ENCODE data around the gene IDH1. TPM values are rescaled to one million over a fixed set of nuclear protein-coding genes. Genes with fewer than 3 reads are reported as not detected.

IDH1 gene
- total RNA-seq, 1 donor from 2014 or later: 25.9 TPM

GRCh38 chr2:208250388-208250787, 4.5 kb downstream of the IDH1 start:
- Histone ChIP-seq H3K9me3 (no peaks in the 10 kb centered on the region), H3K36me3 (peaks cover 6 to 28% of the 10 kb centered on the region in 2 donors), H3K27me3 (no peaks in the 10 kb centered on the region), H3K27ac (no peak overlapping the region), H3K4me1 (peaks cover 0 to 21% of the 10 kb centered on the region in 2 donors), H3K4me3 (no peak overlapping the region)
- no peak for DNase-seq (ENCODE audit: low spot score in 2 of 2)
- no peak for TF ChIP-seq CTCF (IDR thresholded peaks at IDR 0.05)
- intact Hi-C loops (cut with DNase I): loop anchor here (5.0 kb wide), 4 partner anchors 62 to 1488 kb away; partner anchors contain the start of genes CCNYL1 and FZD5

DNA sequence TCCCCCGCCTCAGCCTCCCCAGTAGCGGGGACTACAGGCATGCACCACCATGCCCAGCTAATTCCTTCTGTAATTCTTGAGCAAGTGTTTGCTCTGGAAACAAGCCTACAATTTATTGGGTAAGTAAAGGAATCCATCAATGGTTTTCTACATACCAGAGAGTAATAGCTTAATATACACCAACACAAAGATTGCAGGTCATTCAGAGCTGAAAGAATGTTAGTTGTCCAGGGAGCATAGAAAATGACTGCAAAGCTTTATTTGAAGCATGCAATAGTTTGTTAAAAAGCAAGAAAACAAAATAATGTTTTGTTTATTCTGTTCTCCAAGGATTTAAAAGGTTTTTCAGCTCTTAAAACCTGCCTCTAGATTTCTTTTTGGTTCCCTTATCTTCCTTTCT, 5.6 kb downstream of the IDH1 start:
- intact Hi-C loops (cut with DNase I): no loop called here
- H3K27ac ChIP-seq: no peak overlapping the region
- H3K36me3 ChIP-seq: peaks cover 15 to 39% of the 10 kb centered on the region in 2 donors
- no peaks in the 10 kb centered on the region for H3K9me3 ChIP-seq
- no peak for DNase-seq (ENCODE audit: low spot score in 2 of 2)
- no peaks in the 10 kb centered on the region for H3K27me3 ChIP-seq
- no peak overlapping the region for H3K4me3 ChIP-seq
- H3K4me1 ChIP-seq: peaks cover 0 to 21% of the 10 kb centered on the region in 2 donors
- TF ChIP-seq CTCF (IDR thresholded peaks at IDR 0.05): no peak

GRCh38 chr2:208248601-208249000, 6.3 kb downstream of the IDH1 start:
- Histone ChIP-seq H3K27ac (no peak overlapping the region), H3K9me3 (no peaks in the 10 kb centered on the region), H3K27me3 (no peaks in the 10 kb centered on the region), H3K4me3 (no peak overlapping the region), H3K4me1 (peaks cover 0 to 20% of the 10 kb centered on the region in 2 donors), H3K36me3 (peaks cover 19 to 40% of the 10 kb centered on the region in 2 donors)
- no peak for DNase-seq (ENCODE audit: low spot score in 2 of 2)
- TF ChIP-seq CTCF (IDR thresholded peaks at IDR 0.05): no peak
- intact Hi-C loops (cut with DNase I): no loop called here

DNA sequence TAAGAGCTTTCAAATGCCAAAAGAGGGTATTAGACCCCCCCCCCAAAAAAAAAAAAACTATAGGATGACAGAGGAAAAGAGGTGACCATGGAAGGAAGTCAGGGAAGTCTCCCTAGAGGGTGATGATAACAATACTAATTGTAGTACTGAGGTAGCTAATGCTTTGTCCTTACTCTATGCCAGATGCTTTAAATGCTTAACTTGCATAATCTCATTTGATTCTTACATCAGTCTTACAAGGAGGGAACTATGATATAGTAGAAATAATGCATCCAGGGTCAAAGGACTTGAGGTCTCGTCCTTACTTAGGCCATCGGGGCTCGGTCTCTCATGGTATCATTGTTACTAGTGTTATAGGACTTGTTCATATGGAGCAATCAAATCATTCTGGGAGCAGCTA, 9.1 kb downstream of the IDH1 start:
- Histone ChIP-seq H3K36me3 (peaks cover 33 to 58% of the 10 kb centered on the region in 2 donors), H3K4me1 (peaks cover 0 to 3% of the 10 kb centered on the region in 2 donors), H3K4me3 (no peak overlapping the region), H3K27me3 (no peaks in the 10 kb centered on the region), H3K9me3 (no peaks in the 10 kb centered on the region), H3K27ac (no peak overlapping the region)
- no peak for DNase-seq (ENCODE audit: low spot score in 2 of 2)
- TF ChIP-seq CTCF (IDR thresholded peaks at IDR 0.05): no peak
- intact Hi-C loops (cut with DNase I): no loop called here

DNA sequence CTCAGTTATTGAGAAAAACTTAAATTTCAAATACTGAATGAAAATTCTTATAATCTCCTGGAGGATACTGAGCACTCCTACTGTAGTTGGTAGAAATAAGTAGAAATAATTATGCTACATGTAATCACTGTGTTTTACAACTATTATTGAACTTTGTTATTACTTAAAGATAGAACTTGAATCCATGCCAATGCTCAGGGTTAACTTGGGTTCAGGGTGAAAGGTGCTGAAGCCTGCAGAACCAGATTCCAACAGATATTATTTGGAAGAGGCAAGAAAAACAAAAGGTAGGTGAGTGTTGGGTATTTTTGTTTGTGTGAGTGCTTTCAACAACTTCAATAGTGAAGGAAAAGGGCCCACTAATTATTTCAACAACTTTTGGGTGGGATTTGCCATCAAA, 10.4 kb downstream of the IDH1 start:
- Histone ChIP-seq H3K4me1 (no peaks in the 10 kb centered on the region), H3K36me3 (peaks cover 40 to 60% of the 10 kb centered on the region in 2 donors), H3K9me3 (no peaks in the 10 kb centered on the region), H3K27ac (no peak overlapping the region), H3K27me3 (no peaks in the 10 kb centered on the region), H3K4me3 (no peak overlapping the region)
- TF ChIP-seq CTCF (IDR thresholded peaks at IDR 0.05): no peak
- DNase-seq (ENCODE audit: low spot score in 2 of 2): no peak
- intact Hi-C loops (cut with DNase I): no loop called here

Measured in ascending aorta (tissue), 2 donors.